Measurements from ENCODE around the gene BCL10. TPM values are rescaled to one million over a fixed set of nuclear protein-coding genes. Genes with fewer than 3 reads are reported as not detected.

Gene BCL10
- total and polyA plus RNA-seq, 7 donors = 2.9 to 10.9 (median 8.2) TPM

- intact Hi-C loops (cut with DNase I) = no loop called here
- no peak overlapping the region for H3K27ac ChIP-seq
- H3K9me3 ChIP-seq = no peaks in the 10 kb centered on the region
- no peaks in the 10 kb centered on the region for H3K27me3 ChIP-seq (ENCODE audit: insufficient read depth in 3 of 3, low read length in 2 of 3)
- TF ChIP-seq CTCF (IDR thresholded peaks at IDR 0.05) = no peak
- H3K36me3 ChIP-seq (ENCODE audit: insufficient read depth in 1 of 2, low read depth in 1 of 2) = no peaks in the 10 kb centered on the region
- DNase-seq (no peak), ATAC-seq (no peak)
- peaks cover 5% of the 10 kb centered on the region for H3K4me1 ChIP-seq
- no peak overlapping the region for H3K4me3 ChIP-seq
These were observed 52.1 kb downstream of the BCL10 start for GRCh38 chr1:85224295-85224694.

GRCh38 chr1:85223334-85223733 is 53.1 kb downstream of the BCL10 start:
- Histone ChIP-seq H3K27ac (no peak overlapping the region), H3K4me1 (peaks cover 5% of the 10 kb centered on the region), H3K4me3 (no peak overlapping the region), H3K27me3 (ENCODE audit: insufficient read depth in 3 of 3, low read length in 2 of 3) (no peaks in the 10 kb centered on the region), H3K9me3 (no peaks in the 10 kb centered on the region), H3K36me3 (ENCODE audit: insufficient read depth in 1 of 2, low read depth in 1 of 2) (no peaks in the 10 kb centered on the region)
- intact Hi-C loops (cut with DNase I) = no loop called here
- no peak for ATAC-seq
- DNase-seq = no peak
- WGBS, 3 donors = 65 to 75% (median 69%) methylated on average over 5 of the region's 5 CpGs
- TF ChIP-seq CTCF (IDR thresholded peaks at IDR 0.05) = no peak

- Histone ChIP-seq H3K36me3 (ENCODE audit: insufficient read depth in 1 of 2, low read depth in 1 of 2) (no peaks in the 10 kb centered on the region), H3K27ac (no peak overlapping the region), H3K4me3 (no peak overlapping the region), H3K27me3 (ENCODE audit: insufficient read depth in 3 of 3, low read length in 2 of 3) (no peaks in the 10 kb centered on the region), H3K9me3 (no peaks in the 10 kb centered on the region), H3K4me1 (peaks cover 5% of the 10 kb centered on the region)
- 36 to 38% (median 36%) methylated on average over 7 of the region's 7 CpGs for WGBS, 3 donors
- intact Hi-C loops (cut with DNase I) = no loop called here
- DNase-seq (no peak), ATAC-seq (no peak)
- TF ChIP-seq CTCF (IDR thresholded peaks at IDR 0.05) = no peak
These were observed 55.7 kb downstream of the BCL10 start for GRCh38 chr1:85220756-85221201.

- Histone ChIP-seq H3K4me3 (no peak overlapping the region), H3K27ac (no peak overlapping the region)
These were observed 56.4 kb downstream of the BCL10 start for GRCh38 chr1:85219853-85220610.

More at GRCh38 chr1:85219853-85220610, 56.4 kb downstream of the BCL10 start:
- DNase-seq = no peak
- intact Hi-C loops (cut with DNase I) = no loop called here
- Histone ChIP-seq H3K4me1 (peaks cover 4% of the 10 kb centered on the region), H3K36me3 (ENCODE audit: insufficient read depth in 1 of 2, low read depth in 1 of 2) (no peaks in the 10 kb centered on the region), H3K9me3 (no peaks in the 10 kb centered on the region), H3K27me3 (ENCODE audit: insufficient read depth in 3 of 3, low read length in 2 of 3) (no peaks in the 10 kb centered on the region)
- no peak for TF ChIP-seq CTCF (IDR thresholded peaks at IDR 0.05)
- WGBS, 3 donors = 82 to 85% (median 83%) methylated on average over 2 of the region's 2 CpGs
- no peak for ATAC-seq
